ENCODE data around the gene SEMA5B. TPM values are rescaled to one million over a fixed set of nuclear protein-coding genes. Genes with fewer than 3 reads are reported as not detected.
A peak's percentile ranks its signal among the peaks of the same experiment; 100 is the strongest.

The SEMA5B gene
- total and polyA plus RNA-seq, 4 donors = 0.20 to 1.1 (median 0.23) TPM

DNA sequence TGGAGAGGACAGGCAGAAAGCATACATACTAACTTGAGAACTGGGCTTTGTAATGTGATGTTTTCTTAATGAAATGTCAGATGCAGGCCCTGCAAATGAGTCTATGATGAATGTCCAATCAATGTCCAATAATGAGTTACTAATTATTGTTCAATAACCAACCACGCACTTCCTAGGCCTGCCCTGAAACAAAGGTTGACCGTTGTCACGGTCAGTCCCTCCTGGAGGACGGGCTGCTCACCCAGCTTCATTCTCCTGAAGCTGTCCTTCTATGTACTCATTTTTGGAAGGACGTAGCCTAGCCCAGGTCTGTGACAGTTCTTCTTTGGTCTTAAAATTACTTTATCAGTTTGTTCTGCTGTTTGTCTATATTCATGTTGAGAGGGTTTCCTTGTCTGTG is 30.9 kb upstream of the SEMA5B start:
- no peak for TF ChIP-seq YY1 (IDR thresholded peaks at IDR 0.05)
- TF ChIP-seq, protein P1, sequence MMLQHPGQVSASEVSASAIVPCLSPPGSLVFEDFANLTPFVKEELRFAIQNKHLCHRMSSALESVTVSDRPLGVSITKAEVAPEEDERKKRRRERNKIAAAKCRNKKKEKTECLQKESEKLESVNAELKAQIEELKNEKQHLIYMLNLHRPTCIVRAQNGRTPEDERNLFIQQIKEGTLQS (IDR thresholded peaks at IDR 0.05) = no peak
- TF ChIP-seq SP1 (IDR thresholded peaks at IDR 0.05) = peak; percentile 55
- TF ChIP-seq, protein P2, sequence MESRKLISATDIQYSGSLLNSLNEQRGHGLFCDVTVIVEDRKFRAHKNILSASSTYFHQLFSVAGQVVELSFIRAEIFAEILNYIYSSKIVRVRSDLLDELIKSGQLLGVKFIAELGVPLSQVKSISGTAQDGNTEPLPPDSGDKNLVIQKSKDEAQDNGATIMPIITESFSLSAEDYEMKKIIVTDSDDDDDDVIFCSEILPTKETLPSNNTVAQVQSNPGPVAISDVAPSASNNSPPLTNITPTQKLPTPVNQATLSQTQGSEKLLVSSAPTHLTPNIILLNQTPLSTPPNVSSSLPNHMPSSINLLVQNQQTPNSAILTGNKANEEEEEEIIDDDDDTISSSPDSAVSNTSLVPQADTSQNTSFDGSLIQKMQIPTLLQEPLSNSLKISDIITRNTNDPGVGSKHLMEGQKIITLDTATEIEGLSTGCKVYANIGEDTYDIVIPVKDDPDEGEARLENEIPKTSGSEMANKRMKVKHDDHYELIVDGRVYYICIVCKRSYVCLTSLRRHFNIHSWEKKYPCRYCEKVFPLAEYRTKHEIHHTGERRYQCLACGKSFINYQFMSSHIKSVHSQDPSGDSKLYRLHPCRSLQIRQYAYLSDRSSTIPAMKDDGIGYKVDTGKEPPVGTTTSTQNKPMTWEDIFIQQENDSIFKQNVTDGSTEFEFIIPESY (IDR thresholded peaks at IDR 0.05) = no peak
- no peaks in the 10 kb centered on the region for H3K27me3 ChIP-seq (ENCODE audit: control insufficient read depth in 4 of 4, insufficient read depth in 4 of 4, low read length in 3 of 4)
- H3K4me1 ChIP-seq (ENCODE audit: control insufficient read depth in 4 of 4, insufficient read depth in 4 of 4, low read length in 3 of 4) = peaks cover 0 to 4% (median 0%) of the 10 kb centered on the region in 4 donors
- H3K36me3 ChIP-seq (ENCODE audit: control insufficient read depth in 4 of 4, insufficient read depth in 3 of 4, low read depth in 1 of 4, low read length in 3 of 4) = no peaks in the 10 kb centered on the region
- H3K27ac ChIP-seq (ENCODE audit: low read depth in 1 of 2, low read length in 2 of 2) = no peak overlapping the region
- H3K9ac ChIP-seq (ENCODE audit: low read depth in 1 of 2, low read length in 2 of 2) = no peak overlapping the region
- no peak for DNase-seq (ENCODE audit: low spot score)
- H3K9me3 ChIP-seq (ENCODE audit: control insufficient read depth in 4 of 4, low read length in 3 of 4) = no peaks in the 10 kb centered on the region
- WGBS = 53% methylated on average over 5 of the region's 5 CpGs
- H3K4me3 ChIP-seq (ENCODE audit: low read depth in 1 of 3, low read length in 3 of 3) = no peak overlapping the region

DNA sequence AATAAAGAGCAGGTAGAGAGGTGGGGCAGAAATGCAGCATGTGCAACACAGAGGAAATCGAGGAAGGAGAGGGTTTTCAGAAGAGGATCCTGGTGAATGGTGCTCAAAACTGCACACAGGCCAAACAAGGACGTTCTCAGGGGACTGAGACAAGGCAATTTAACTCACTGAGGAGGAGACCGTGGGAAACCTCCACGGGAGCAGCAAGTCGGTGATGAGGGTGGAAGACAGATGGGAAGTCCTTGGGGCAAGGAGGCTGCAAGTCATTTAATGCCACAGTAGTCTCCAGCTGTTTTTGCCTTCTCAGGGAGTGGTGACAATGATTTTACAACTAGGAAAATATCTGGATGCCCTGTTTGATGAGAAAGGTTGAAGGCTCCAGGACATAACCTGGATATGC is 27.8 kb upstream of the SEMA5B start:
- Histone ChIP-seq H3K9me3 (ENCODE audit: control insufficient read depth in 4 of 4, low read length in 3 of 4) (no peaks in the 10 kb centered on the region), H3K4me3 (ENCODE audit: low read depth in 1 of 3, low read length in 3 of 3) (no peak overlapping the region), H3K4me1 (ENCODE audit: control insufficient read depth in 4 of 4, insufficient read depth in 4 of 4, low read length in 3 of 4) (peaks cover 0 to 4% (median 0%) of the 10 kb centered on the region in 4 donors), H3K27me3 (ENCODE audit: control insufficient read depth in 4 of 4, insufficient read depth in 4 of 4, low read length in 3 of 4) (no peaks in the 10 kb centered on the region), H3K27ac (ENCODE audit: low read depth in 1 of 2, low read length in 2 of 2) (no peak overlapping the region), H3K9ac (ENCODE audit: low read depth in 1 of 2, low read length in 2 of 2) (no peak overlapping the region), H3K36me3 (ENCODE audit: control insufficient read depth in 4 of 4, insufficient read depth in 3 of 4, low read depth in 1 of 4, low read length in 3 of 4) (no peaks in the 10 kb centered on the region)
- no peak for TF ChIP-seq RXRA (IDR thresholded peaks at IDR 0.05)
- DNase-seq (ENCODE audit: low spot score) = no peak
- WGBS = 85% methylated on average over 5 of the region's 5 CpGs

DNA sequence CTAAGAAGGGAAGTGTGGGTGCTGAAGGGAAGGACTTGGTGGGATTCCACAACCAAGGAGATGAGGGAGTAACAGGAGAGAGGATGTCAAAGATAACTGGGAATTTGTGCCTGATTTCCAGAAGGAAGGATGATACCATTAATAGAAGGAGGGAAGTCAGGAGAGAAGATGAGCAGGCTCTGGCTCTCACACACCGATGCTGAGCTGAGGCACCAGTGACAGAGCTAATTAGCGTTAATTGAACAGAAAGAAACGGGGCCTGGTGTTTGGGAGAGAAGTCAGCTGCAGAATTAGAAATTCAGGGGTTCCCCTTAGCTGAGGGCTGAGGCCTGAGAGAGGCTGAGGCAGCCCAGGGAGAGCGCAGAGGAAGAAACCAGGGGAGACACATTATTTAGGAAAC is 27.4 kb upstream of the SEMA5B start:
- H3K9ac ChIP-seq (ENCODE audit: low read depth in 1 of 2, low read length in 2 of 2) = no peak overlapping the region
- 90% methylated on average over 4 of the region's 4 CpGs for WGBS

More for the DNA sequence above, 27.4 kb upstream of the SEMA5B start:
- no peak overlapping the region for H3K27ac ChIP-seq (ENCODE audit: low read depth in 1 of 2, low read length in 2 of 2)
- H3K4me1 ChIP-seq (ENCODE audit: control insufficient read depth in 4 of 4, insufficient read depth in 4 of 4, low read length in 3 of 4) = peaks cover 0 to 4% (median 0%) of the 10 kb centered on the region in 4 donors
- no peak for DNase-seq (ENCODE audit: low spot score)
- no peak for TF ChIP-seq TAF1 (conservative IDR thresholded peaks at IDR 0.05)
- TF ChIP-seq RAD21 (IDR thresholded peaks at IDR 0.05) = no peak
- TF ChIP-seq FOXA1 (IDR thresholded peaks at IDR 0.05) = no peak
- TF ChIP-seq, protein P1 (IDR thresholded peaks at IDR 0.05) = no peak
- TF ChIP-seq FOXA2 (IDR thresholded peaks at IDR 0.05) = no peak
- TF ChIP-seq RXRA (IDR thresholded peaks at IDR 0.05) = no peak
- TF ChIP-seq SP1 (IDR thresholded peaks at IDR 0.05) = no peak
- TF ChIP-seq, protein P3, sequence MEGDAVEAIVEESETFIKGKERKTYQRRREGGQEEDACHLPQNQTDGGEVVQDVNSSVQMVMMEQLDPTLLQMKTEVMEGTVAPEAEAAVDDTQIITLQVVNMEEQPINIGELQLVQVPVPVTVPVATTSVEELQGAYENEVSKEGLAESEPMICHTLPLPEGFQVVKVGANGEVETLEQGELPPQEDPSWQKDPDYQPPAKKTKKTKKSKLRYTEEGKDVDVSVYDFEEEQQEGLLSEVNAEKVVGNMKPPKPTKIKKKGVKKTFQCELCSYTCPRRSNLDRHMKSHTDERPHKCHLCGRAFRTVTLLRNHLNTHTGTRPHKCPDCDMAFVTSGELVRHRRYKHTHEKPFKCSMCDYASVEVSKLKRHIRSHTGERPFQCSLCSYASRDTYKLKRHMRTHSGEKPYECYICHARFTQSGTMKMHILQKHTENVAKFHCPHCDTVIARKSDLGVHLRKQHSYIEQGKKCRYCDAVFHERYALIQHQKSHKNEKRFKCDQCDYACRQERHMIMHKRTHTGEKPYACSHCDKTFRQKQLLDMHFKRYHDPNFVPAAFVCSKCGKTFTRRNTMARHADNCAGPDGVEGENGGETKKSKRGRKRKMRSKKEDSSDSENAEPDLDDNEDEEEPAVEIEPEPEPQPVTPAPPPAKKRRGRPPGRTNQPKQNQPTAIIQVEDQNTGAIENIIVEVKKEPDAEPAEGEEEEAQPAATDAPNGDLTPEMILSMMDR (IDR thresholded peaks at IDR 0.05; ENCODE audit: low read depth, low read length, missing input control) = no peak
- no peaks in the 10 kb centered on the region for H3K36me3 ChIP-seq (ENCODE audit: control insufficient read depth in 4 of 4, insufficient read depth in 3 of 4, low read depth in 1 of 4, low read length in 3 of 4)
- H3K9me3 ChIP-seq (ENCODE audit: control insufficient read depth in 4 of 4, low read length in 3 of 4) = no peaks in the 10 kb centered on the region
- no peaks in the 10 kb centered on the region for H3K27me3 ChIP-seq (ENCODE audit: control insufficient read depth in 4 of 4, insufficient read depth in 4 of 4, low read length in 3 of 4)
- no peak overlapping the region for H3K4me3 ChIP-seq (ENCODE audit: low read depth in 1 of 3, low read length in 3 of 3)

Data from liver (tissue), 9 donors.